GM21825 (cell line): ENCODE measurements around the gene WNT9A.

Experiments
- ATAC-seq: cut with Tn5 transposase; IDR thresholded peaks from one replicate; pipeline ENCODE4 v1.9.1; 2021; ENCODE audit warnings: mild to moderate bottlenecking, moderate library complexity; ENCODE audit not compliant: unreplicated experiment

Gene WNT9A

GRCh38 chr1:227925582-227926198 is 22.0 kb downstream of the WNT9A start:
- ATAC-seq, result no peak

DNA sequence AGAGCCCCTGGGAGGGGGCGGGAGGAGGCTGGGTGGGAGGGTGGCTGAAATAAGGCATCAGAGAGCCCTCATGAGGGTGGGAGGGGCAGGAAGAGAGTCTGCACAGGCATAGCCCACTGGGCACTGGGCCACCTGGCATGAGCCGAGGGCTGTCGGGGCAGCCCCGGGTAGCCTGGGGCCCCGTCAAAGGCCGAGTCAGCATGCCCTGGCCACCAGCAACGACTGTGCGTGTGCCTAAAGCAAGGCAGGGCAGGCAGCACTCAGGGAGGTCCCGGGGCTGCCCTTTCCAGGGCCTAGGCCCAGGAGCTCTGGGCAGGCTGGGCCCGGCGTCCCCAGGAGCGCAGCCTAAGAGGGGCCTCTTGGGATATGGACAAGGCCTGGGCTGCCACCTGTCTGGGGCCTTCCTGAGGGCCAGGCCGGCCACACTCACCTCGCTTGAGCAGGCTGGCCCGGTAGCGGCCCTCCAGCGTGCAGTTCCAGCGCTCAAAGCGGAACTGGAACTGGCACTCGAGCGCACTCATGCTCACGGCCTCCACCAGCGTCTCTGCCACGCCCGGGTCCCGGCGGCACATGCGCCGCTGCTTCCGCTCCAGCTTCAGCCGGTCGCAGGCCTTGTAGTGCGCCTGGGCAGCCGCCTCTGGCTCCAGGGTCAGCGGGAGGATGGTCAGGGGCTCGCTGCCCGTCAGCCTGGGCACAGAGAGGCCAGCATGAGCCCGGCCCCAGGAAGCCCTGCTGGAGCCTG is 22.7 kb downstream of the WNT9A start:
- no peak for ATAC-seq

DNA sequence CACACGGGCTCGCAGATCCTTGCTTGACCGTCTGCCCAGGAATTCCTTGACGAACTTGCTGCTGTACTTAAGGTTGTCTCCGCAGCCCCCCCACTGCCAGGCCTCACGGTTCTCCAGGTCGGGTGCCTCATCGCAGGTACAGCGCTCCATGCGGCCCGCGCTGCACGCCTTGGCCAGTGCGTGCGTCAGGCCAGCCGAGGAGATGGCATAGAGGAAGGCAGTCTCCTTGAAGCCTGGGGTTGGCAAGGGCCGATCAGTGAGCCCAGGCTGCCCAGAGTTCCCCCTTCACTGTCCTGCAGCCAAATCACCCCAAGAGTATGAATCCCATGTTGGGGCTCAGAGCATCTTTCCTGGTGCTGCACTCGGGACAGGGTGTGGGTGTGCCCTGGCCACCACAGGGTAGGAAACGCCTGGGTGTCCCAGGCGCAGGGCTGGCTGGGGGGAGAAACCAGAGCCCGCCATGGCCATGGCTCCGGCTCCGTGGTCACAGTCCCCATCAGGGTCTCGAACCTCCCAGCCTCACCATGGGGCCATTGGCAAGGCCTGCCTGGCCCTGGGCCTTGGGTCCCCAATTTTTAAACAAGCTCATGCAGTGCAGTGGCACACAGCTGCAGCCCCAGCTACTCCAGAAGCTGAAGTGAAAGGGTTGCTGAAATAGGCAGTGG is 23.4 kb downstream of the WNT9A start:
- no peak for ATAC-seq

GRCh38 chr1:227923353-227924167 is 24.2 kb downstream of the WNT9A start:
- no peak for ATAC-seq

GRCh38 chr1:227922501-227923352 is 25.0 kb downstream of the WNT9A start:
- ATAC-seq, result no peak

GRCh38 chr1:227921461-227922185 is 26.1 kb downstream of the WNT9A start:
- ATAC-seq, result no peak

GRCh38 chr1:227920896-227921295 is 26.8 kb downstream of the WNT9A start:
- ATAC-seq, result no peak

DNA sequence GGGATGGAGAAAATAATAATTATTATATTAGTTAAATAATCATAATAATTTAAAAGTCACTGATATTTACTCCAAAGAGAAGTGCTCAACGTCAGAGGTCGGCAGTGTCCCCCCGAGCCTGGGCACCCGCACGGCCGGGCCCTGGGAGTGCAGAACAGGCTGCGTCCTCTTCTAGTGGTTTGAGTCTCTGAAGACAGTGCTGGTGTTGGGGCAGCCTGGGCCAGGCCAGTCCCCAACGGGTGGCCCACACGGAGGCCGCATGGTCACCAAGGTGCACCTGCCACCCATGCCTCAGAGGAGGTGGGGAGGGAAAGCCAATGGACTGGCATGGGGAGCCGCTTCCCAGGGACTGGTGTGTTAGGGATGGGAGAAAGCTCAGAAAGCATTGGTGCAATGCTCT is 27.3 kb downstream of the WNT9A start:
- ATAC-seq, result no peak

DNA sequence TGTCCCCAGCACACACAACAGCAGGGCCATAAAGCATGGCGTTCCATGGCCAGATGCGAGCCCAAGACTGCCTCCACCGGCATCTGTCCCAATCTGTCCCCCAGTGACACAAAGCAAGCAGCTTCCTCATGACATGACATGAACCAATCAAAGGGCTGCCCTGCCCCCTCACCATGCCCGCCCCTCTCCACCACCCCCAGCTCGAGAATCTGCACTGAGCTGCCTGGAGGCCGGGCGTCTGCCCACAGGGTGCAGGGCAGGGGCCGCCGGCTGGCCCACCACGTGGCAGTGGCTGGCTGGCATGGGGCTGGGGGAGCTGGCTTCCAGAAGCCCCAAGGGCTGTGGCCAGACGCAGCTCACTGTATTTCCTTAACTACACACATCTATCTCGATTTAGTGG is 27.8 kb downstream of the WNT9A start:
- no peak for ATAC-seq

DNA sequence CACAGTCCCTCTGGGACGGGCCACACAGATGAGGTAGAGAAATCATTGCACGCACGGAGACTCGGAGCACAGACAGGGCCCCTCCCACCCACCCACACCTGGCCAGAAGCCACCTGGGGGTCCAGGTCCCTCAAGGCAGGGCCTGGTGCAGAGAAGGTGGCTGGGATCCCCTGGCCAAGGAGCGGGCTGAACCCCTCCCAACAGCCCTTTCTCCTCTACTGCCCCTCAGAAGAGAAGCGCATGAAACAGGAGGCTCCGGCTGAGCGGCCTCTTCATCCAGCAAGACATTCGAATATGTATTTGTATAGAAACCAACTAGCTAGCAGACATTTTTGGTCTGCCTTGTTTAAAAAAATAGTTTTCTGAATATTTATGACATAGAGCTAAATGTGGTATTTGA is 29.0 kb downstream of the WNT9A start:
- ATAC-seq, result no peak

DNA sequence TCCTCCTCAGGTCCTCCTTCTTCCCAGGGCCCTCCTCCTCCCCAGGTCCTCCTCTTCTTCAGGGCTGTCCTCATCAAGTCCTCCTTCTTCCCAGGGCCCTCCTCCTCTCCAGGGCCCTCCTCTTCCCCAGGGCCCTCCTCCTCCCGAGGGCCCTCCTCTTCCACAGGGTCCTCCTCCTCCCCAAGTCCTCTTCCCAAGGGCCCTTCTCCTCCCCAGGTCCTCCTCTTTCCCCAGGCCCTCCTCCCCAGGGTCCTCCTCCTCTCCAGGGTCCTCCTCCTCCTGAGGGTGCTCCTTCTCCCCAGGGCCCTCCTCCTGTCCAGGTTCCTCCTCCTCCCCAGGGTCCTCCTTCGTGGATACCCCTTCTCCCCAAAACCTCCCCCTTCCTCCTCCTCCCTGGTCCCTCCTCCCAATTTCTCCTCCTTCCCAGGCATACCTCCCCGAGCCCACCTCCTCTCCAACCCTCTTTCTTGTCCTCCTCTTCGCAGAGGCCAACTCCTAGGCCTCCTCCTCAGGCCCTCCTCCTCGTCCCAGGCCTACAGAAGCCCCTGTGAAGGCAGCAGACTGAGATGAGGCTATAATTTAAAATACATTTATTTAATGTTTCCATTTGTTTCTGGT is 29.5 kb downstream of the WNT9A start:
- ATAC-seq, result no peak

DNA sequence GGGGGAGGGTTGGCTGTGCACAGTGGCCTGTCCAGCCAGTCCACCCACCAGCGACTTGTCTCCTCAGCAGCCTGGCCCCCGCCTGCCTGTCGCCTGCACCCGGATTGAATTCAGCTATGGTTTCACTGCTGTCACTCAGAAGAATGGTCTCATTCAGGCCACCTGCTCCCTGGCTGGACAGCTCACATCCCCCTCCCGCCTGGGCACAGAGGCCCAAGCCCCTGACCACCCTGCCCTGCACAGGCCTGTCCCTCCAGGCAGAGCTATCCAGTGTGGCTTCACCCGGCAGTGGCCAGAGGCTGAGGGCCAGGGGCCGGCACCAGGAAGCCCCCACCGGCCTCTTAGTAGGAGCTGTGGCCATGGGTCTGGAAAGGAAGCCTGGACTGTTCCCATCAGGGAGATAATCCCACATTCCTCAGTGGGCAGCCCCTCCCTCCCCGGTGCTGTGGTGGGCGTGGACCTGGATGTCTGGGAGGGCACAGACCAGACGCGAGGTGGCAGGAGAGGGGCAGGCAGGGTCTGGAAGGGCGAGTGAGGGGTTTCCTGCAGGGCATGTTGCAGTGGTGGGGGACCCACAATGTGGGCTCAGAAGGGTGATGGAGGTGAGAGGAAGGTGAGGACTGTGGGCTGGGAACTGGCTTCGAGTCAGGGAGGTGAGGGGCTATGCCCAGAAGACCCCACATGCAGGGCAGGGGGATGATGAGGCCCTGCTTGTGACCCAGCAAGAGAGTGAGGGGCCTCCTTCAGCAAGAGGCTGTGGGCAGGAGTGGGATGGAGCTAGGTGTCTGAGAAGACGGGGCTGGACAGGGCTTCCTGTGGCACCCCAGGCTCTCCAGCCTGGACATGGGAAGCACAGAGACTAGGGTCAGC is 30.4 kb downstream of the WNT9A start:
- ATAC-seq, result no peak

DNA sequence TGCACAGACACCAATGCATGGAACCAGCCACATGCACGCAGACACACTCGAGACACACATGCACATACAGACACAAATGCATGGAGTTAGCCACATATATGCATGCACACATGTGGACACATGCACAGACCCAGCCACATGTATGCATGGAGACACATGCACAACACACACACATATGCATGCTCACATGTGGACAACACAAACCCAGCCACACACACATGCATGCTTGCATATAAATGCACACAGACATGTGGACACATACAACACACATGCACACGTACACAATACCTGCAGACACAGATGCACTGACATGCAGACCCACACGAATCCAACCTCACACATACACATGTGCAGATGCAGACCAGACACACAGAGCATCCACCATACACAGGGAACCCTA is 31.1 kb downstream of the WNT9A start:
- no peak for ATAC-seq

DNA sequence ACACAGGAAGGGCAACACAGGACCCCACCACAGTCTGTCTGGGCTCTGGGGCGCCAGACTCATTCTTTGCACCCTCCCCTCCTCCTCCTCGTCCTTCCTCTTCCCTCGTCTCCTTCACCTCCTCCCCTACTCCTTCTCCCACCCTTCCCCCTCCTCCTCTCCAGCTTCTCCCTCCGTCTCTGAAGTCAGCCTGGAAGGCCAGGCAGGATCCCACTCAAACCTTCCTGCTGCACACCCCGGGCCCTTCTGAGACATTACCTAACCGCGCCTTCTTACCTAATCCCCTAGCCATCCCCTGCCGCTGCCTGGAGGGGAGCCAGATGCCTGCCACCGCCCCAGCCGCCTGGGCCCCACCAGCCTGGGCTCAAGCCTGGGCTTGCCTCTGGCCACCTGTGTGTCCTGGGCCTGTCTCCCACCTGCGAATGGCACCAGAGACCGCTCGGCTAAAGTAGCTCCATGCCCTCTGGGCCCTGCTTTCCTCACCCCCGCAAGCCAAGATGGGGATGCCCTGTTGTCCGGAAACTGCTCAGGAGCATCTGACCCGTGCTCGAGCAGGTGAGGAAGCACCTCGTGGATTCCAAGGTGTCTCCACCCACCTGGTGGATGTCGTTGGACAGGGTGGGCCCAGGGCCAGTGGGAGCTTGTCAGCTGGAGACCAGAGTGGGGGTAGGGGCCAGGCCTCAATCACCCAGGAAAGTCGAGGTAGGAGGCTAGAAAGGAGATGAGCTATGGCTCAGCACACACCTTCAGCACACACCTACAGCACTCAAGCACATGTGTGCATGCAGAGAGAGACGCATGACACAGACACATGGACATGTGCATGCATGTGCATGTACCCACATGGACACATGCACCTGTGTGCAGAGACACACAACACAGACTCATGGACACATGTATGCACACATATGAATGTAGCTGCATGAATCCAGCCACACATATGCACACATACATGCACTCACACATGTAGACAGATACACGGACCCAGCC is 31.9 kb downstream of the WNT9A start:
- no peak for ATAC-seq

GRCh38 chr1:227914801-227915563 is 32.8 kb downstream of the WNT9A start:
- ATAC-seq, result no peak
